ENCODE measurements around the gene USP13.
"Not testable (repeated sequence)": the region's sequence is repeated elsewhere in the genome, so short reads cannot be mapped to it uniquely, and the experiment has no call there.

Gene USP13

DNA sequence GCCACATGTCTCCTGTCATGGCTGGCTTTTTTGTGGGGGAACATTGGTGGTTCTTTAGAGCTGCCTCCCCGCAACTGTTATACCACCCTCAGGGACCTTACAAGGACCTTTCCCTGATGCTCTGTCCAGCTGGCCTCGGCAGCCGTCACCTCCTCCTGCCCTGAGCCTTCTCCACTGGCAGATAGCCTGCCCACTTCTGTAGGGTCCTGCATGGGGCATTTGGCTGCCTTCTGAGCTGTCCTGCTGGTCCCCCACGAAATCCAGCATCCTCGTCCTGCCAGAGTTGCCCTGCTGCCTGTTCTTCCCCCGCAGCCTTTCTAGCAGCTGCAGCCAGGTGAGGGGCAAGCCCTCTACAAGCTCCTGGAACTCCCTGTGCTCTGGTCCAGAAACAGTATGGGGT, 86.2 kb downstream of the USP13 start:
- DNase-seq = no peak

- DNase-seq = no peak
These were observed 87.2 kb downstream of the USP13 start for GRCh38 chr3:179739816-179740594.

- no peak for DNase-seq
These were observed 91.1 kb downstream of the USP13 start for GRCh38 chr3:179743913-179744312.

GRCh38 chr3:179744667-179745066, 91.8 kb downstream of the USP13 start:
- no peak for DNase-seq

DNA sequence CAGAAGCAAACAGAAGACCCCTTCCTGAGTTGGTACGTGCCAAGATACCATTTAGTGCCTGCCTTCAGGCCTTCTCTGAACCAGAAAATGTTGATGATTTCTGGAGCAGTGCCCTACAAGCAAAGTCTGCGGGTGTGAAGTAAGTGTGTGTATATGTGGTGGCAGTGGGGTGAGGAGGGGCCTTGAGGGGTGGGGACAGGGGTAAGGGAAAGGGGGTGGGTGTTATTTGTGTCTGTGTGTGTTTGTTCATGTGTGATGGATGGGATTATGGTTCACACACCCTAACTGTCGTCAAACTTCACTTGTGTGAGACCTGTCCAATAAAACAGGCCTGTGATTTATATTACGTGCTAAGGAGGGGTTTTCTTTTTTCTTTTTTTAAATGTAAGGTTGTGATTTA, 92.2 kb downstream of the USP13 start:
- DNase-seq = no peak

GRCh38 chr3:179745716-179746115, 92.9 kb downstream of the USP13 start:
- no peak for DNase-seq

GRCh38 chr3:179750720-179751328, 98.0 kb downstream of the USP13 start:
- no peak for DNase-seq

DNA sequence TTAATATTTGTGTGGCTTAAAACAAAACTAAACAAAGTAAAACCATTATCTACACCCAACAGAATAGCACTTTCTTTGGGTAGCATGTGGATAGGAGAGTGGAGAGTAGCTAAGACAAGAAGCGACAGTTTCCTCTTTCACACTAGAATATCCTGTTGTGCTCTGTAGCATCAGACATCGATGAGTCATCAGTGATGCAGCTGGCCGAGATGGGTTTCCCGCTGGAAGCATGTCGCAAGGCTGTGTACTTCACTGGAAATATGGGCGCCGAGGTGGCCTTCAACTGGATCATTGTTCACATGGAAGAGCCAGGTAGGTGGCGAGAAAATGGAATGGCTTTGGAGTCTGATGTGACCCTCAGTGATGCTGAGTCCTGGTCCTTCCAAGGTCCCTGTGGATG, 108.1 kb downstream of the USP13 start:
- no peak for DNase-seq

DNA sequence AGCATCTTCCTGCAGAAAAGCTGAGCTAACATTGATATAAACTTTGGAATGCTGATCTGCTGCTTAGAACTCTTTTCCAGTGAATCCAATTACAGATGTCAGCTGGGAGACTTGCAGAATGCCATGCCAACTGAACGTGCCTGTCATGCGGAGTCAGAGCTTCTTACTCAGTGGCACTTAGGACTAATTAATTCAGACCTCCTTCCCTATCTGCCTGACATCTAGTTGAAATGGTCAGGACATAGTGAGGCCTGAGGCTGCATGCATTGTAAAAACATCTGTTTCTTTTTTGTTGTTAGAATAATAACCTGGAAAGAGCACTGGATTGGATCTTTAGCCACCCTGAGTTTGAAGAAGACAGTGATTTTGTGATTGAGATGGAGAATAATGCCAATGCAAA, 112.6 kb downstream of the USP13 start:
- no peak for DNase-seq

DNA sequence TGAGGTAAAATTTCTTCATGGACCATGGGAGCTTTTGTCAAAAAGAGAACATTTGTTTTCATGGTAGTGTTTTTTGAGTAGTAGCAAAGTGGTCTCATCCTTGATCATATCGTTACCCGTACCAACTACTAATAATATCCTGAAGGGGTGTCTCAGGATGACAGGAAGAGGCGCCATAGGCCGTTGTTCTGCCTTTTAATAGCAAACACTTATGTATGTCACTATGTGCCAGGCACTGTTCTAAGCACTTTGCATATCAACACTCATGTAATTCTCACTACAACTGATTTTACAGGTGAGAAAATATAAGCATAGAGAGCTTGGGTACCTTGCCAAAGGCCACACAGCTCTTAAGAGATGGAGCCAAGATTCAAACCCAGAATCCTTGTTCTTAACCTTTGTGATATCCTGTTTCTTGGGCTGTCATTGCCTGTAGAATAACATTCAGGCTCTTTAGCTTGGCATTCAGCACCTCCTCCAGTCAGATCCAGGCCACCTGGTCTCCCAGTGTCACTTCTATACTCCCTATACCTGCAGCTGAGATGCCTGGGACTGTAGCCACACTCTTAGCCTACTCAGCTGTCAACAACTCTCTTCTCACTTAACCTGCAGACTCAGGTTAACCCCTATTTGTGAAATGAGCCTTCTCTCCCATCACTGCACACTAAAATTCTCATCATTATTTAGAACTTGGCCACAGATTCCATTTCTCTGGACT, 113.7 kb downstream of the USP13 start:
- DNase-seq = no peak

DNA sequence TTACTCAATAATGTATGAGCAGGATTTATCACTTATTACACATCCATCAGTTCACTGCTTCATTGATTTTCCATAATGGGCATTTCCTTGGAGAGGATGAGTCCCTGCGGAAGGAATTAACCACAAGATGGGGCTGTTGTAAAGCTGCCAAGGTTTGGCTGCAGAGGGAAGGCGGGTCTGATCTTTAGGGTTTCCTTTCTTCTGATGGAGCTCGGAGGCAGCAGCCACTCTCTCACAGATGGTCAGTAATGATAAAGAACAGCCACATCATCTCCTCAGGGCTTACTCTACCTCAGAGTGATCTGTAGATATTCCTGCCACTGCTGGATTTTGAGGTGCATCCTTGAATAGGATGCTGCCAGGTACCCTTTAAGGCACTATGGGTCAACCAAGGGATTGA, 115.2 kb downstream of the USP13 start:
- no peak for DNase-seq

DNA sequence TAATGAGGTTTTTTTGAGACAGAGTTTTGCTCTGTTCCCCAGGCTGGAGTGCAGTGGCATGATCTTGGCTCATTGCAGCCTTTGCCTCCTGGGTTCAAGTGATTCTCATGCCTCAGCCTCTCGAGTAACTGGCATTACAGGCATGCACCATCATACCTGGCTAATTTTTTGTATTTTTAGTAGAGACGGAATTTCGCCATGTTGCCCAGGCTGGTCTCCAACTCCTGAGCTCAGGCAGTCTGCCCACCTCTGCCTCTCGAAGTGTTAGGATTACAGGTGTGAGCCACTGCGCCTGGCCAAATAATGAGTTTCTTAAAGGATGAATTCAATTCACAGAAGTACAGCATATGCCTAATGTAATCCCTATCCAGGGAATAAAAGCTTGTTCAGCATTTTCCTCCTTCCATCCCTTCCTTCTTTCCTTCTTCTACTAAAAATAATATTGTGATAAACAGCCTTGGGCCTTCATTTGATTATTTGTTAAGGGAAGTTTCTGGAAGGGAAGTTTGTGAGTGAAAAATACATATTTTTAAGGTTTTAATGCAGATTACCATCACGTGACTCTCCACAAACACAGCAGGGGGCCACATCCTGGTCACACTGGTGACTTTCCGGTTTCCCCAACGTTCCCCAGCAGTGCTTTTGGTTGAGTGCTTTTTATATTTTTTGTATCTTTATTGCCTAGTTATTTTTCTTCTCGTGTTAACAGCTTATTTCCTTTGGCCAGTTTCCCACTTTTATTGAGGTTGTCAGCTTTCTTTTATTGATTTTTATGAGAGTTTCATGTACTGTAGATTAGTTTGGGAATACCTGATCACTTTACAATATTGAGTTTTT, 116.8 kb downstream of the USP13 start:
- no peak for DNase-seq

DNA sequence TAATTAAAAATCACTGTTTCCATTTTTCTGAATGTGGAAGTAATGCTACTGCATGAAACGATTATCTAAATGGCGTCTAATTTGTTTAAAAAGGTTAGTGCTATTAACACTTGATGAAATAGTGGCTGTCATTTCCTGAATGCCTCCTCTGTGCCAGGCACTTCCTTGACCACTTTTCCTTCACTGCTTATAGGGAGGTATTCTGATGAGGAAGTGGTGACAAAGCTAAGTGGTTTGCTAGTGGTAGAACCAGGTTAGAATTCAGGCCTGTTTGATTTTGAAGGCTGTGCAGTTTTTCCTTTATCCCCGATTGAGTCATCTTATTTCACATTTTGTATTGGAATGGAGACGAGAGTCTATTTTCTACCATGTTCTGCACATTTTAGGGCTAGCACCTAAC, 119.0 kb downstream of the USP13 start:
- no peak for DNase-seq

DNA sequence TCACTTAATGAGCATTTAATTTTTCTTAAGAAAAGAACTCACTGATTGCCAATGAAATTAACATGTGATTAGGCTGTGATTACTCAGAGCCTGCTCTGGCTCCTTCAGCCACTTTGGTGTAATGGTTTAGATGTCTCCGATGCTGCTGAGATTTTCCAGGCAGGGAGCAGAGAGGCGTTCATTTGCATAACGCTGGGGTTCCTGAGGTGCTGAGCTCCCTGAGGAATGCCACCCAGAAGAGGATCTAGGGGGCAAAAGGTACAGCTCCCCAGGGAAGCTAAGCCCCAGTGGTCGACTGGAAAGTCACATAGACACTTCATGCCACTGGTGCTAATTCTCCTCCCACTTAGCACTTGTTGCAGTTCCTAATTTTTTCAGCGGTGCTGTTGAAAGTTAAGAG, 119.5 kb downstream of the USP13 start:
- DNase-seq = no peak

GRCh38 chr3:179775416-179776122, 122.7 kb downstream of the USP13 start:
- no peak for DNase-seq

GRCh38 chr3:179782841-179783240, 130.0 kb downstream of the USP13 start:
- not testable (repeated sequence) for DNase-seq

GRCh38 chr3:179788996-179789395, 136.2 kb downstream of the USP13 start:
- DNase-seq = no peak

DNA sequence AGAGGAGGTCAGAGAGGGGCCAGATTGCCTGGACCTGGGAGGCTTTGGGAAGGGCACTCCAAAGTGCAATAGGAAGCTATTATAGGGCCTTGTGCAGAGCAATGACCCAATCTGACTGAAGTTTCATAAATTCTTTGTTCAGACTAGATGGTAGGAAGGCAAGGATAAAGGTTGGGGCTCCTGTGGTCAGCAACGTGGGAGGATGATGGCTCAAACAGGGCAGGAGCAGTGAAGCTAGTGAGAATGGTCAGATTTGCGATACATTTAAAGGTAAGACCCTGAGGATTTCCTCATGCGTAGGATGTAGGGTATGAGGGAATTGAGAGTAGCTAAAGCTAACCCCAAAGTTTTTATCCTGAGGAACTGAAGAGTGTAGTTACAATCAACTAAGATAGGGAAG, 139.0 kb downstream of the USP13 start:
- DNase-seq = no peak

GRCh38 chr3:179794355-179794754, 141.5 kb downstream of the USP13 start:
- no peak for DNase-seq

GRCh38 chr3:179796421-179796820, 143.6 kb downstream of the USP13 start:
- DNase-seq = no peak

GRCh38 chr3:179797192-179797591, 144.4 kb downstream of the USP13 start:
- no peak for DNase-seq

DNA sequence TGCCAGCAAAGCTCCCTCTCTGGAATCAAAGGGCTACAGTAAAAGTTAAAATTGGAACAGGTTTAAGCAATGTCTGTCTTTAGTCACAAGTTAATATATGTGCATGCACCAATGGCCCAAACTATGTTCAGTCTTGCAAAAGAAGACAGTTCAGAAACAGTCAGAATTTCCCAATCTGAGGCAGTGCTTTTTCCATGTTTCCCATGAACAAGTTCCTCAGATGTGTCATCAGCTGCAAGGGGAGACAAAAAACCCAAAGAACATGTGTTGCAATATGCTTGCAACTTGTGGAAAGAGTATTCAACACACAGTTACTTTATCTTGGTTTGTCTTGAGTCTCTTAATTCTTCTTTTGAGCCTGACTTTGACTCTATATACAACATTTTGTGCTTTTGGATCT, 148.4 kb downstream of the USP13 start:
- no peak for DNase-seq

- no peak for DNase-seq
These were observed 149.0 kb downstream of the USP13 start for GRCh38 chr3:179801856-179802255.

All from stimulated activated CD4-positive, alpha-beta T cell treated with anti-CD3 and anti-CD28 coated beads, Interleukin-4, amount 100 ng/mL, for 4 hours (primary cell).